HL-60 (cell line): ENCODE data around the gene SH3BP1.

Source experiments
- DNase-seq, 2 experiments: peaks; one replicate each; pipeline ENCODE4 v3.0.0-alpha.2; 2010 to 2020; ENCODE audit warnings: low read depth in 1 of 2, low spot score in 1 of 2
- H3K27ac ChIP-seq: fragments of 250-450 bp; sonication (Bioruptor Pico); replicated peaks from 2 replicates; pipeline ENCODE4 v1.5.1; 2020; ENCODE audit warnings: mild to moderate bottlenecking, moderate library complexity
- H3K27me3 ChIP-seq: fragments of 250-450 bp; sonication (Bioruptor Pico); 2 replicates; pipeline ENCODE4 v1.5.1; 2021; ENCODE audit warnings: mild to moderate bottlenecking, moderate library complexity; ENCODE audit not compliant: insufficient read depth, poor library complexity, severe bottlenecking
- H3K4me3 ChIP-seq: replicated peaks from 2 replicates; pipeline ENCODE4 v1.5.1; 2011; ENCODE audit warnings: mild to moderate bottlenecking, control low read depth, low read length; ENCODE audit not compliant: insufficient read depth
- GABPA ChIP-seq: IDR thresholded peaks from 2 replicates; pipeline ENCODE4 v1.6.1; 2012; ENCODE audit warnings: low read depth
- POLR2AphosphoS5 ChIP-seq: IDR thresholded peaks from 2 replicates; pipeline ENCODE4 v1.6.1; 2012; ENCODE audit warnings: low read depth
- SPI1 ChIP-seq: IDR thresholded peaks from 2 replicates; pipeline ENCODE4 v1.6.1; 2012; ENCODE audit warnings: low read depth, mild to moderate bottlenecking, borderline replicate concordance
- TF ChIP-seq, protein P1 (sequence below): IDR thresholded peaks from 2 replicates; pipeline ENCODE4 v1.6.1; 2012; ENCODE audit warnings: low read depth; ENCODE audit not compliant: insufficient replicate concordance
- TF ChIP-seq, protein P2 (sequence below): IDR thresholded peaks from one replicate; pipeline ENCODE4 v1.5.1; 2011; ENCODE audit warnings: low read length, control low read depth, inconsistent platforms; ENCODE audit not compliant: insufficient read depth

Gene SH3BP1

DNA sequence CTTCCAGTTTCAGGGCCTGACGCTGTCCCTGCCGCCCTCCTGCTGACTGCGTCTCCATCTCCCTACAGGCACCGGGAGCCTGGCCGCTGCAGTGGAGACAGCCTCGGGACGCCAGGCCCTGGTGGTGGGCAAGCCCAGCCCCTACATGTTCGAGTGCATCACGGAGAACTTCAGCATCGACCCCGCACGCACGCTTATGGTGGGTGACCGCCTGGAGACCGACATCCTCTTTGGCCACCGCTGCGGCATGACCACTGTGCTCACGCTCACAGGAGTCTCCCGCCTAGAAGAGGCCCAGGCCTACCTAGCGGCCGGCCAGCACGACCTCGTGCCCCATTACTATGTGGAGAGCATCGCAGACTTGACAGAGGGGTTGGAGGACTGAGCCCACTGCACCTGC, 26.0 kb downstream of the SH3BP1 start:
- H3K27me3 ChIP-seq: no peaks in the 10 kb centered on the region
- H3K27ac ChIP-seq: no peak overlapping the region

DNA sequence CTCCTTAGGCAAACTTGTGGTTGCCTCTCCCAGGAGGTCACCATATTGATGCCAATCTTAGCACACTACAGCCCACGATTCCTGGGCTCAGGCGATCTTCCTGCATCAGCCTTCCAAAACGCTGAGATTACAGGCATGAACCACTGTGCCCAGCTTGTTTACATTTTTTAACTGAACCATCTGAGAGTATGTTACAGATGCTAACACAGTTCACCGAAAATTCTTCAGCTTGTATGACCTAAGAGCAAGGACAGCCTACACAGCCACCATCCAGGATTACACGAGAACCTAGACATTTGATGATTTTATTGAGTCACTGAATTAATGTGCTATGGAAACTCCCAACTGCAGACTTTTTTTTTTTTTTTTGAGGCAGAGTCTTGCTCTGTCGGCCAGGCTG, 30.1 kb downstream of the SH3BP1 start:
- TF ChIP-seq, protein P1, sequence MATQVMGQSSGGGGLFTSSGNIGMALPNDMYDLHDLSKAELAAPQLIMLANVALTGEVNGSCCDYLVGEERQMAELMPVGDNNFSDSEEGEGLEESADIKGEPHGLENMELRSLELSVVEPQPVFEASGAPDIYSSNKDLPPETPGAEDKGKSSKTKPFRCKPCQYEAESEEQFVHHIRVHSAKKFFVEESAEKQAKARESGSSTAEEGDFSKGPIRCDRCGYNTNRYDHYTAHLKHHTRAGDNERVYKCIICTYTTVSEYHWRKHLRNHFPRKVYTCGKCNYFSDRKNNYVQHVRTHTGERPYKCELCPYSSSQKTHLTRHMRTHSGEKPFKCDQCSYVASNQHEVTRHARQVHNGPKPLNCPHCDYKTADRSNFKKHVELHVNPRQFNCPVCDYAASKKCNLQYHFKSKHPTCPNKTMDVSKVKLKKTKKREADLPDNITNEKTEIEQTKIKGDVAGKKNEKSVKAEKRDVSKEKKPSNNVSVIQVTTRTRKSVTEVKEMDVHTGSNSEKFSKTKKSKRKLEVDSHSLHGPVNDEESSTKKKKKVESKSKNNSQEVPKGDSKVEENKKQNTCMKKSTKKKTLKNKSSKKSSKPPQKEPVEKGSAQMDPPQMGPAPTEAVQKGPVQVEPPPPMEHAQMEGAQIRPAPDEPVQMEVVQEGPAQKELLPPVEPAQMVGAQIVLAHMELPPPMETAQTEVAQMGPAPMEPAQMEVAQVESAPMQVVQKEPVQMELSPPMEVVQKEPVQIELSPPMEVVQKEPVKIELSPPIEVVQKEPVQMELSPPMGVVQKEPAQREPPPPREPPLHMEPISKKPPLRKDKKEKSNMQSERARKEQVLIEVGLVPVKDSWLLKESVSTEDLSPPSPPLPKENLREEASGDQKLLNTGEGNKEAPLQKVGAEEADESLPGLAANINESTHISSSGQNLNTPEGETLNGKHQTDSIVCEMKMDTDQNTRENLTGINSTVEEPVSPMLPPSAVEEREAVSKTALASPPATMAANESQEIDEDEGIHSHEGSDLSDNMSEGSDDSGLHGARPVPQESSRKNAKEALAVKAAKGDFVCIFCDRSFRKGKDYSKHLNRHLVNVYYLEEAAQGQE: no peak
- TF ChIP-seq, protein P2, sequence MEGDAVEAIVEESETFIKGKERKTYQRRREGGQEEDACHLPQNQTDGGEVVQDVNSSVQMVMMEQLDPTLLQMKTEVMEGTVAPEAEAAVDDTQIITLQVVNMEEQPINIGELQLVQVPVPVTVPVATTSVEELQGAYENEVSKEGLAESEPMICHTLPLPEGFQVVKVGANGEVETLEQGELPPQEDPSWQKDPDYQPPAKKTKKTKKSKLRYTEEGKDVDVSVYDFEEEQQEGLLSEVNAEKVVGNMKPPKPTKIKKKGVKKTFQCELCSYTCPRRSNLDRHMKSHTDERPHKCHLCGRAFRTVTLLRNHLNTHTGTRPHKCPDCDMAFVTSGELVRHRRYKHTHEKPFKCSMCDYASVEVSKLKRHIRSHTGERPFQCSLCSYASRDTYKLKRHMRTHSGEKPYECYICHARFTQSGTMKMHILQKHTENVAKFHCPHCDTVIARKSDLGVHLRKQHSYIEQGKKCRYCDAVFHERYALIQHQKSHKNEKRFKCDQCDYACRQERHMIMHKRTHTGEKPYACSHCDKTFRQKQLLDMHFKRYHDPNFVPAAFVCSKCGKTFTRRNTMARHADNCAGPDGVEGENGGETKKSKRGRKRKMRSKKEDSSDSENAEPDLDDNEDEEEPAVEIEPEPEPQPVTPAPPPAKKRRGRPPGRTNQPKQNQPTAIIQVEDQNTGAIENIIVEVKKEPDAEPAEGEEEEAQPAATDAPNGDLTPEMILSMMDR: no peak
- no peak for TF ChIP-seq POLR2AphosphoS5
- DNase-seq: no peak
- H3K27me3 ChIP-seq: no peaks in the 10 kb centered on the region
- H3K27ac ChIP-seq: no peak overlapping the region
- H3K4me3 ChIP-seq: no peak overlapping the region

More for the DNA sequence above, 26.0 kb downstream of the SH3BP1 start:
- TF ChIP-seq, protein P1: no peak
- TF ChIP-seq POLR2AphosphoS5 (no peak), GABPA (no peak), SPI1 (no peak)
- TF ChIP-seq, protein P2: no peak
- H3K4me3 ChIP-seq: no peak overlapping the region
- no peak for DNase-seq

DNA sequence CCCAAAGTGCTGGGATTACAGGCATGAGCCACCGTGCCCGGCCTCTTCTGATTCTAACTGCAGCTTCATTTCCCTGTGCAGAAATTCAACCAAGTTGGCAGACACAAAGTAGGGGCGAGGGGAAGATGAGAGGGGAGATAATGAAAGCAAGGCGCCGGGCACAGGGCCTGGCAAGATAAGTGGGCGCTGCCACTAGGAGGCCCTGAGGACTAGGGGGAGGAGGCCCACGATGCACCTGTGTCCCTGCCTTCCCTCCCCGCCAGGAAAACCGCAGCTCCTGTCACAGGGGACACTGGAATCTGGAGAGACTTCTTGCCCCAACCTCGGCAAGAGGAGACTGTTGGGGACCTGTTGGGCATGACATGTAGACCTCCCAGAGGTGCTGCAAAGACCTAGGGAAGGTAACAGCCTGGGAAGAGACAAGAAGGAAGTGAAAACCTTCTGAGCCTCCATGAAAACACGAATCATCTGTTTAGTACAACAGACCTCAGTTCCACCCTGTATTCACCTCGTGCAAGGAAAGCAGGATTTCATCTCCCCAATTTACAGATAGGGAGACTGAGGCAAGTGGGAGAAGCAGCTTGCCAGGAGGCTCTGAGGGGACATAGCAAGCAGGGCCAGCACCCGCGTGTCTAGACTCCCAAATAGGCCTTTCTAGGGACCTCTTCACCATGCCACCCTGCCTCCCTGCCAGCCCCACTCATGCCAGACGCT, 32.9 kb downstream of the SH3BP1 start:
- Histone ChIP-seq H3K27ac (peak overlapping the region; percentile 36), H3K4me3 (no peak overlapping the region), H3K27me3 (no peaks in the 10 kb centered on the region)
- TF ChIP-seq, protein P2: no peak
- TF ChIP-seq SPI1 (no peak; the same call in 1 of the 2 replicates), GABPA (no peak), POLR2AphosphoS5 (no peak)
- TF ChIP-seq, protein P1: no peak
- no peak for DNase-seq
